WTC11 (cell line): ENCODE data around the gene NFU1. TPM values are rescaled to one million over a fixed set of nuclear protein-coding genes. Genes with fewer than 3 reads are reported as not detected.
"Not testable (repeated sequence)": the region's sequence is repeated elsewhere in the genome, so short reads cannot be mapped to it uniquely, and the experiment has no call there.

Experiments used
- ATAC-seq: fragments of 200-7000 bp; cut with Tn5 transposase; 2 replicates; pipeline ENCODE4 v1.10.0; 2021; ENCODE audit warnings: mild to moderate bottlenecking, moderate library complexity
- CTCF ChIA-PET: fragments of 300-600 bp; sonication (Branson Sonifier 250); formaldehyde crosslinking; loops from one replicate; lab custom pipeline; 2021; ENCODE audit warnings: antibody characterized with exemption; lab: Charles Lee
- POLR2A ChIA-PET: fragments of 350-600 bp; sonication (Branson Sonifier 250); formaldehyde crosslinking; loops from one replicate; lab custom pipeline; 2021; ENCODE audit warnings: antibody characterized with exemption; lab: Charles Lee
- DNase-seq: peaks from one replicate; pipeline ENCODE4 v3.0.0; 2021; ENCODE audit warnings: low spot score
- H3K27ac Mint-ChIP-seq: 2 replicates; pipeline ENCODE4 v1.8.0; 2021; ENCODE audit warnings: mixed read lengths
- H3K27me3 Mint-ChIP-seq: 2 replicates; pipeline ENCODE4 v1.8.0; 2021; ENCODE audit warnings: low read depth, mild to moderate bottlenecking, moderate library complexity, mixed read lengths
- H3K36me3 Mint-ChIP-seq: 2 replicates; pipeline ENCODE4 v1.8.0; 2021; ENCODE audit warnings: mixed read lengths
- H3K4me1 Mint-ChIP-seq: 2 replicates; pipeline ENCODE4 v1.8.0; 2022; ENCODE audit warnings: mixed read lengths
- H3K4me3 Mint-ChIP-seq: 2 replicates; pipeline ENCODE4 v1.8.0; 2021; ENCODE audit warnings: mild to moderate bottlenecking, moderate library complexity, mixed read lengths
- H3K9me3 Mint-ChIP-seq: 2 replicates; pipeline ENCODE4 v1.8.0; 2021; ENCODE audit warnings: mixed read lengths
- ELF4 ChIP-seq: sonication (generic); formaldehyde crosslinking; IDR thresholded peaks from 2 replicates; pipeline ENCODE4 v1.8.1; 2022; ENCODE audit warnings: low read depth, mild to moderate bottlenecking, moderate library complexity, missing genetic modification reagents
- EMX1 ChIP-seq: fragments of 250-450 bp; sonication (Bioruptor Pico); IDR thresholded peaks from 2 replicates; pipeline ENCODE4 v1.8.0; 2021; ENCODE audit warnings: mild to moderate bottlenecking
- JAZF1 ChIP-seq: fragments of 250-450 bp; sonication (Bioruptor Pico); IDR thresholded peaks from 2 replicates; pipeline ENCODE4 v1.9.0; 2021; ENCODE audit warnings: moderate library complexity, mild to moderate bottlenecking, inconsistent platforms
- JUN ChIP-seq: sonication (generic); formaldehyde crosslinking; IDR thresholded peaks from 2 replicates; pipeline ENCODE4 v1.8.0; 2023; ENCODE audit warnings: mild to moderate bottlenecking, missing genetic modification reagents
- NFYB ChIP-seq: sonication (generic); formaldehyde crosslinking; conservative IDR thresholded peaks from 2 replicates; pipeline ENCODE4 v1.8.0; 2022; ENCODE audit warnings: low read depth, missing genetic modification reagents
- RELA ChIP-seq: sonication (generic); formaldehyde crosslinking; IDR thresholded peaks from 2 replicates; pipeline ENCODE4 v1.8.1; 2022; ENCODE audit warnings: missing genetic modification reagents, mild to moderate bottlenecking, borderline replicate concordance
- SMAD3 ChIP-seq: sonication (generic); formaldehyde crosslinking; IDR thresholded peaks from 2 replicates; pipeline ENCODE4 v1.8.0; 2022; ENCODE audit warnings: missing genetic modification reagents, mild to moderate bottlenecking, borderline replicate concordance
- SP1 ChIP-seq: sonication (generic); formaldehyde crosslinking; conservative IDR thresholded peaks from 2 replicates; pipeline ENCODE4 v1.8.1; 2022; ENCODE audit warnings: missing genetic modification reagents
- ZBTB21 ChIP-seq: sonication (generic); formaldehyde crosslinking; IDR thresholded peaks from 2 replicates; pipeline ENCODE4 v1.8.1; 2023; ENCODE audit warnings: mild to moderate bottlenecking, missing genetic modification reagents, borderline replicate concordance
- ZNF121 ChIP-seq: sonication (generic); formaldehyde crosslinking; IDR thresholded peaks from 2 replicates; pipeline ENCODE4 v1.8.0; 2023; ENCODE audit warnings: missing genetic modification reagents
- ZNF671 ChIP-seq: fragments of 250-450 bp; sonication (Bioruptor Pico); IDR thresholded peaks from 2 replicates; pipeline ENCODE4 v1.8.0; 2021; ENCODE audit warnings: mild to moderate bottlenecking
- total RNA-seq: library from RNA; stranded (reverse); gene quantifications from 3 replicates; pipeline ENCODE4 v1.2.3, GENCODE V29; 2021
- TF ChIP-seq, protein P1 (sequence below): sonication (generic); formaldehyde crosslinking; IDR thresholded peaks from 2 replicates; pipeline ENCODE4 v1.8.1; 2022; ENCODE audit warnings: mild to moderate bottlenecking, missing genetic modification reagents, moderate library complexity, borderline replicate concordance
- TF ChIP-seq, protein P2 (sequence below): fragments of 250-450 bp; sonication (Bioruptor Pico); IDR thresholded peaks from 2 replicates; pipeline ENCODE4 v1.9.0; 2021; ENCODE audit warnings: mild to moderate bottlenecking
- TF ChIP-seq, protein P3 (sequence below): sonication (generic); formaldehyde crosslinking; IDR thresholded peaks from 2 replicates; pipeline ENCODE4 v1.8.0; 2022; ENCODE audit warnings: missing genetic modification reagents

NFU1 gene
- total RNA-seq, 1 experiment from 2014 or later = 39.3 TPM

GRCh38 chr2:69452687-69453086 is 15.5 kb upstream of the NFU1 start (continued):
- TF ChIP-seq, protein P1, sequence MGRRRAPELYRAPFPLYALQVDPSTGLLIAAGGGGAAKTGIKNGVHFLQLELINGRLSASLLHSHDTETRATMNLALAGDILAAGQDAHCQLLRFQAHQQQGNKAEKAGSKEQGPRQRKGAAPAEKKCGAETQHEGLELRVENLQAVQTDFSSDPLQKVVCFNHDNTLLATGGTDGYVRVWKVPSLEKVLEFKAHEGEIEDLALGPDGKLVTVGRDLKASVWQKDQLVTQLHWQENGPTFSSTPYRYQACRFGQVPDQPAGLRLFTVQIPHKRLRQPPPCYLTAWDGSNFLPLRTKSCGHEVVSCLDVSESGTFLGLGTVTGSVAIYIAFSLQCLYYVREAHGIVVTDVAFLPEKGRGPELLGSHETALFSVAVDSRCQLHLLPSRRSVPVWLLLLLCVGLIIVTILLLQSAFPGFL (CRISPR knock-in tag) = no peak
- no peak for TF ChIP-seq ZBTB21 (CRISPR knock-in tag)

DNA sequence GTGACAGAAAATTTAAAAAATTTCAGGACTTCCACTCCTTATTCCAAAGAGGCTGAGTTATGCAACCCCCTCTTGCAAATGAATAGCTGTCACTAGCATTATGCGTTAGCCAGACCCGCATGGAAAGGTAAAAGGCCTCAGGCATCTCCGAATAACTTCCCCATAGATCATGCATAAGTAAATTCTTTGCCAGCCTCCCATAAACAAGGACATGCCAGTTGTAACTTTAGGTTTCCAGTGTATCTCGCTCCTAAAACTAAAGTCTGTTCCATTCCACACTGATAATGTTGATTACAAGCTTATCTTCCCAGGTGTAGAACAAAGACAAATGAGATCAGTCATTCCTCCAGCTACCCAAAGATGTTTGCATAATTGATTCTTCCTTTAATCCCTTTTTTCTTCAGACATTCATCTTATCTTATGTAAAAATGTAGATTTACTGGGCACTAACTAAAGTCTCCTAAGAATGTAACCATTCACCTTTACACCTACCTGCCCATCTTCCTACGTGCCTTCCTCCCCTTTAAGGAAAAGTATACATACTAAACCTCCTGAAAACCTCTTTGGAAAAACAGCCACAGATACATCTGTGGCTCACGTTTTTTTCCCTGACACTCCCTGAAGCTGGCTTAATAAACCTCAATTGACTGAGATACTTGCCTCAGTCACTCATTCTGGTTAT is 13.6 kb upstream of the NFU1 start:
- ChIA-PET POLR2A (no interaction called here), CTCF (interaction anchor here (0.6 to 0.9 kb wide), 2 partner anchors 14 to 272 kb away, joined by 3 to 5 read pairs; partner anchors contain the start of gene NFU1)
- TF ChIP-seq SP1 (CRISPR knock-in tag) = 0 out of 2 replicates have a peak, but pooled peaks have one; percentile 30
- TF ChIP-seq SMAD3 (CRISPR knock-in tag) = no peak
- DNase-seq = no peak
- Mint-ChIP-seq H3K9me3 (peaks cover 12% of the 10 kb centered on the region), H3K36me3 (peaks cover 10% of the 10 kb centered on the region), H3K27ac (peak overlapping the region; percentile 75), H3K4me1 (peaks cover 47% of the 10 kb centered on the region), H3K27me3 (peaks cover 9% of the 10 kb centered on the region), H3K4me3 (peak overlapping the region; percentile 39)
- ATAC-seq = peak; percentile 70

GRCh38 chr2:69449906-69450305 is 12.7 kb upstream of the NFU1 start:
- ChIA-PET CTCF (no interaction called here), POLR2A (no interaction called here)
- peaks cover 9% of the 10 kb centered on the region for H3K27me3 Mint-ChIP-seq
- DNase-seq (no peak), ATAC-seq (no peak)
- no peak overlapping the region for H3K4me3 Mint-ChIP-seq
- TF ChIP-seq JUN (CRISPR knock-in tag) (no peak), ZNF671 (CRISPR knock-in tag) (no peak)
- no peak overlapping the region for H3K27ac Mint-ChIP-seq
- H3K4me1 Mint-ChIP-seq = peaks cover 46% of the 10 kb centered on the region
- peaks cover 12% of the 10 kb centered on the region for H3K9me3 Mint-ChIP-seq
- H3K36me3 Mint-ChIP-seq = peaks cover 10% of the 10 kb centered on the region

- H3K36me3 Mint-ChIP-seq = peaks cover 17% of the 10 kb centered on the region
- CTCF ChIA-PET = interaction anchor here (1.0 kb wide), 1 partner anchor 68 kb away, joined by 3 read pairs; no protein-coding TSS in a partner anchor
Measured at GRCh38 chr2:69443673-69444072, 6.4 kb upstream of the NFU1 start.

DNA sequence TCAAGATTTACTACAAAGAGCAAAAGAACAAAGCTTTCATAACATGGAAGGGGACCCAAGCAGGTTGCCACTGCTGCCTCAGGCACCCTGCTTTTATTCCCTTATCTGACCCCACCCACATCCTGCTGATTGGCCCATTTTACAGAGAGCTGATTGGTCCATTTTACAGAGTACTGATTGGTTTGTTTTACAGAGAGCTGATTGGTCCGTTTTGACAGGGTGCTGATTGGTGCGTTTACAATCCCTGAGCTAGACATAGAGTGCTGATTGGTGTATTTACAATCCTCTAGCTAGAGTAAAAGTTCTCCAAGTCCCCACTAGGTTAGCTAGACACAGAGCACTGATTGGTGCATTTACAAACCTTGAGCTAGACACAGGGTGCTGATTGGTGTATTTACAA is 2.3 kb upstream of the NFU1 start:
- peaks cover 13% of the 10 kb centered on the region for H3K9me3 Mint-ChIP-seq
- TF ChIP-seq NFYB (CRISPR knock-in tag) = peak; percentile 38; the same call in 1 of the 2 replicates

More at GRCh38 chr2:69443673-69444072, 6.4 kb upstream of the NFU1 start:
- H3K27ac Mint-ChIP-seq, H3K27me3 Mint-ChIP-seq, H3K4me3 Mint-ChIP-seq, DNase-seq, POLR2A ChIA-PET, ATAC-seq: not testable (repeated sequence)
- Mint-ChIP-seq H3K9me3 (peaks cover 25% of the 10 kb centered on the region), H3K4me1 (peaks cover 11% of the 10 kb centered on the region)

DNA sequence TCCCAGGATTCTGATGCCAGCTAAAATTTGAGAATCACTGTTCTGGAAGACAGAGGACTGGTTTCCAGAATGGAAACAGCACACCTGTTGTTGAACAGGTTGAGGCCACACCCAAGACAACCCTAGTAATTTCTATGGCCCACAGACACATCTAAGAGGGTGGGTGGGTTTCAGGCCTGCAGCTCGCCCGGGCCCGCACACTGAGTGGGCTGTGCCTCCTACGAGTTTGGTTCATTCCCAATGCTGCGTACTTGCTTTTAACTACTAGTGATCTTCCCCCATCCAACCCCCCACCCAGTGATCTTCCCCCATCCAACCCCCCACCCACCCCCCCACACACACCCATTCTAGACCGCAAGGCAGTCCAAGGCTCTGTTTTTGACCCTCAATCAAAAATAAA is 1.3 kb upstream of the NFU1 start:
- peaks cover 33% of the 10 kb centered on the region for H3K4me1 Mint-ChIP-seq
- peaks cover 6% of the 10 kb centered on the region; the same call in 1 of the 2 replicates for H3K36me3 Mint-ChIP-seq
- no peaks in the 10 kb centered on the region; the same call in 1 of the 2 replicates for H3K27me3 Mint-ChIP-seq
- H3K4me3 Mint-ChIP-seq = no peak overlapping the region
- no peak overlapping the region for H3K27ac Mint-ChIP-seq
- H3K9me3 Mint-ChIP-seq = peaks cover 13% of the 10 kb centered on the region
- no peak for ATAC-seq
- no peak for DNase-seq
- ChIA-PET CTCF (interaction anchor here (2.2 to 2.3 kb wide), 2 partner anchors 62 to 88 kb away, joined by 12 to 17 read pairs; no protein-coding TSS in a partner anchor), POLR2A (no interaction called here)
- TF ChIP-seq, protein P2, sequence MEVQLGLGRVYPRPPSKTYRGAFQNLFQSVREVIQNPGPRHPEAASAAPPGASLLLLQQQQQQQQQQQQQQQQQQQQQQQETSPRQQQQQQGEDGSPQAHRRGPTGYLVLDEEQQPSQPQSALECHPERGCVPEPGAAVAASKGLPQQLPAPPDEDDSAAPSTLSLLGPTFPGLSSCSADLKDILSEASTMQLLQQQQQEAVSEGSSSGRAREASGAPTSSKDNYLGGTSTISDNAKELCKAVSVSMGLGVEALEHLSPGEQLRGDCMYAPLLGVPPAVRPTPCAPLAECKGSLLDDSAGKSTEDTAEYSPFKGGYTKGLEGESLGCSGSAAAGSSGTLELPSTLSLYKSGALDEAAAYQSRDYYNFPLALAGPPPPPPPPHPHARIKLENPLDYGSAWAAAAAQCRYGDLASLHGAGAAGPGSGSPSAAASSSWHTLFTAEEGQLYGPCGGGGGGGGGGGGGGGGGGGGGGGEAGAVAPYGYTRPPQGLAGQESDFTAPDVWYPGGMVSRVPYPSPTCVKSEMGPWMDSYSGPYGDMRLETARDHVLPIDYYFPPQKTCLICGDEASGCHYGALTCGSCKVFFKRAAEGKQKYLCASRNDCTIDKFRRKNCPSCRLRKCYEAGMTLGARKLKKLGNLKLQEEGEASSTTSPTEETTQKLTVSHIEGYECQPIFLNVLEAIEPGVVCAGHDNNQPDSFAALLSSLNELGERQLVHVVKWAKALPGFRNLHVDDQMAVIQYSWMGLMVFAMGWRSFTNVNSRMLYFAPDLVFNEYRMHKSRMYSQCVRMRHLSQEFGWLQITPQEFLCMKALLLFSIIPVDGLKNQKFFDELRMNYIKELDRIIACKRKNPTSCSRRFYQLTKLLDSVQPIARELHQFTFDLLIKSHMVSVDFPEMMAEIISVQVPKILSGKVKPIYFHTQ = no peak
- TF ChIP-seq ELF4 (CRISPR knock-in tag) = no peak
- TF ChIP-seq JAZF1 (CRISPR knock-in tag) = no peak
- no peak for TF ChIP-seq EMX1
- no peak for TF ChIP-seq ZNF121 (CRISPR knock-in tag)
- TF ChIP-seq RELA (CRISPR knock-in tag) = no peak
- TF ChIP-seq, protein P3, sequence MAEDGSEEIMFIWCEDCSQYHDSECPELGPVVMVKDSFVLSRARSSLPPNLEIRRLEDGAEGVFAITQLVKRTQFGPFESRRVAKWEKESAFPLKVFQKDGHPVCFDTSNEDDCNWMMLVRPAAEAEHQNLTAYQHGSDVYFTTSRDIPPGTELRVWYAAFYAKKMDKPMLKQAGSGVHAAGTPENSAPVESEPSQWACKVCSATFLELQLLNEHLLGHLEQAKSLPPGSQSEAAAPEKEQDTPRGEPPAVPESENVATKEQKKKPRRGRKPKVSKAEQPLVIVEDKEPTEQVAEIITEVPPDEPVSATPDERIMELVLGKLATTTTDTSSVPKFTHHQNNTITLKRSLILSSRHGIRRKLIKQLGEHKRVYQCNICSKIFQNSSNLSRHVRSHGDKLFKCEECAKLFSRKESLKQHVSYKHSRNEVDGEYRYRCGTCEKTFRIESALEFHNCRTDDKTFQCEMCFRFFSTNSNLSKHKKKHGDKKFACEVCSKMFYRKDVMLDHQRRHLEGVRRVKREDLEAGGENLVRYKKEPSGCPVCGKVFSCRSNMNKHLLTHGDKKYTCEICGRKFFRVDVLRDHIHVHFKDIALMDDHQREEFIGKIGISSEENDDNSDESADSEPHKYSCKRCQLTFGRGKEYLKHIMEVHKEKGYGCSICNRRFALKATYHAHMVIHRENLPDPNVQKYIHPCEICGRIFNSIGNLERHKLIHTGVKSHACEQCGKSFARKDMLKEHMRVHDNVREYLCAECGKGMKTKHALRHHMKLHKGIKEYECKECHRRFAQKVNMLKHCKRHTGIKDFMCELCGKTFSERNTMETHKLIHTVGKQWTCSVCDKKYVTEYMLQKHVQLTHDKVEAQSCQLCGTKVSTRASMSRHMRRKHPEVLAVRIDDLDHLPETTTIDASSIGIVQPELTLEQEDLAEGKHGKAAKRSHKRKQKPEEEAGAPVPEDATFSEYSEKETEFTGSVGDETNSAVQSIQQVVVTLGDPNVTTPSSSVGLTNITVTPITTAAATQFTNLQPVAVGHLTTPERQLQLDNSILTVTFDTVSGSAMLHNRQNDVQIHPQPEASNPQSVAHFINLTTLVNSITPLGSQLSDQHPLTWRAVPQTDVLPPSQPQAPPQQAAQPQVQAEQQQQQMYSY (CRISPR knock-in tag) = no peak

More for the DNA sequence above, 2.3 kb upstream of the NFU1 start:
- POLR2A ChIA-PET, ATAC-seq, H3K27me3 Mint-ChIP-seq, H3K36me3 Mint-ChIP-seq, H3K4me3 Mint-ChIP-seq, DNase-seq, H3K27ac Mint-ChIP-seq: not testable (repeated sequence)
- CTCF ChIA-PET = interaction anchor here (0.6 to 0.9 kb wide), 2 partner anchors 64 to 877 kb away, joined by 3 read pairs; no protein-coding TSS in a partner anchor
- H3K4me1 Mint-ChIP-seq = peaks cover 33% of the 10 kb centered on the region
